ENCODE results near the gene NARS2.

- TF ChIP-seq CTCF (IDR thresholded peaks at IDR 0.05; ENCODE audit: low read length) (no peak), EZH2 (optimal IDR thresholded peaks at IDR 0.05; ENCODE audit: low read depth, low read length) (no peak)
These were observed 13.7 kb downstream of the NARS2 start for GRCh38 chr11:78560826-78561484.
